Fibroblast of skin of right quadriceps (primary cell): Measurements from ENCODE around the gene NAT10.
"Not testable (repeated sequence)": the region's sequence is repeated elsewhere in the genome, so short reads cannot be mapped to it uniquely, and the experiment has no call there.

Experiments used
- DNase-seq: peaks from one replicate; pipeline ENCODE4 v3.0.0-alpha.2; 2013

Gene NAT10

GRCh38 chr11:34169686-34170085 is 64.3 kb downstream of the NAT10 start:
- no peak for DNase-seq

GRCh38 chr11:34173050-34173449 is 67.6 kb downstream of the NAT10 start:
- no peak for DNase-seq

- DNase-seq: peak; percentile 60
Measured at GRCh38 chr11:34174412-34175041, 69.1 kb downstream of the NAT10 start.

- DNase-seq: no peak
Measured at GRCh38 chr11:34175284-34176019, 70.0 kb downstream of the NAT10 start.

GRCh38 chr11:34176751-34177209 is 71.4 kb downstream of the NAT10 start:
- no peak for DNase-seq

- no peak for DNase-seq
Measured at GRCh38 chr11:34178209-34178821, 72.9 kb downstream of the NAT10 start.

- DNase-seq: no peak
Measured at GRCh38 chr11:34179026-34179675, 73.7 kb downstream of the NAT10 start.

GRCh38 chr11:34180040-34180813 is 74.8 kb downstream of the NAT10 start:
- DNase-seq: no peak

GRCh38 chr11:34180814-34181165 is 75.4 kb downstream of the NAT10 start:
- DNase-seq: not testable (repeated sequence)

GRCh38 chr11:34181251-34181650 is 75.8 kb downstream of the NAT10 start:
- DNase-seq: no peak

- no peak for DNase-seq
Measured at GRCh38 chr11:34181856-34182405, 76.5 kb downstream of the NAT10 start.

- DNase-seq: no peak
Measured at GRCh38 chr11:34182425-34182824, 77.0 kb downstream of the NAT10 start.

- no peak for DNase-seq
Measured at GRCh38 chr11:34182921-34183685, 77.7 kb downstream of the NAT10 start.

GRCh38 chr11:34183848-34184391 is 78.5 kb downstream of the NAT10 start:
- no peak for DNase-seq

- no peak for DNase-seq
Measured at GRCh38 chr11:34184505-34185015, 79.1 kb downstream of the NAT10 start.

GRCh38 chr11:34185926-34186841 is 80.8 kb downstream of the NAT10 start:
- no peak for DNase-seq

- DNase-seq: no peak
Measured at GRCh38 chr11:34188181-34188580, 82.8 kb downstream of the NAT10 start.

GRCh38 chr11:34189191-34189590 is 83.8 kb downstream of the NAT10 start:
- no peak for DNase-seq

- DNase-seq: no peak
Measured at GRCh38 chr11:34190192-34191139, 85.0 kb downstream of the NAT10 start.
